Measurements from ENCODE around the gene ST3GAL4.

The ST3GAL4 gene

DNA sequence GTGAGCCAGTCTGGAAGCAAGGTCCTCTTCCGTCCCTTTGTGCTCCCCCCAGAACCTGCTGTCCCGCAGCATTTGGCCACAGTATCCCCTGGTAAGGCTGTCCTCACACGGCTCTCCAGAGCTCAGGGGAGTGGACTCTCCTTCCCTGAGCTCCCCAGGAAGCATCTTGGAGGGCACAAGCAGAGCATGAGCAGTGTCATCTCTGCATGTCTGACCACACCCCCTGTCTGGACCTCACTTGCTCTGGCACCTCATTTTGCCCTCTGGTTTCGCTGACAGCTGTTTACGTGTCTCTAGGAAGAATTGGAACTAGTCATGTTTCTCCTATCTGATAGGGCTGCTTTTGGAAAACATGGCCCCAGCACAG, 36.1 kb upstream of the ST3GAL4 start:
- DNase-seq (ENCODE audit: extremely low read depth, low read depth) = no peak
- peak overlapping the region; percentile 24; the same call in 1 of the 2 replicates for H3K4me3 ChIP-seq (replicated peaks; ENCODE audit: low read depth, low read length)
- no peak for TF ChIP-seq CTCF (IDR thresholded peaks at IDR 0.05; ENCODE audit: low read depth, low read length, missing control alignments)

- TF ChIP-seq CTCF (IDR thresholded peaks at IDR 0.05; ENCODE audit: low read depth, low read length, missing control alignments) = no peak
- no peak for DNase-seq (ENCODE audit: extremely low read depth, low read depth)
- H3K4me3 ChIP-seq (replicated peaks; ENCODE audit: low read depth, low read length) = no peak overlapping the region
Observed at GRCh38 chr11:126322996-126323395, 32.5 kb upstream of the ST3GAL4 start.

GRCh38 chr11:126327281-126328000, 28.0 kb upstream of the ST3GAL4 start:
- TF ChIP-seq CTCF (IDR thresholded peaks at IDR 0.05; ENCODE audit: low read depth, low read length, missing control alignments) = no peak
- DNase-seq (ENCODE audit: extremely low read depth, low read depth) = no peak
- H3K4me3 ChIP-seq (replicated peaks; ENCODE audit: low read depth, low read length) = no peak overlapping the region

DNA sequence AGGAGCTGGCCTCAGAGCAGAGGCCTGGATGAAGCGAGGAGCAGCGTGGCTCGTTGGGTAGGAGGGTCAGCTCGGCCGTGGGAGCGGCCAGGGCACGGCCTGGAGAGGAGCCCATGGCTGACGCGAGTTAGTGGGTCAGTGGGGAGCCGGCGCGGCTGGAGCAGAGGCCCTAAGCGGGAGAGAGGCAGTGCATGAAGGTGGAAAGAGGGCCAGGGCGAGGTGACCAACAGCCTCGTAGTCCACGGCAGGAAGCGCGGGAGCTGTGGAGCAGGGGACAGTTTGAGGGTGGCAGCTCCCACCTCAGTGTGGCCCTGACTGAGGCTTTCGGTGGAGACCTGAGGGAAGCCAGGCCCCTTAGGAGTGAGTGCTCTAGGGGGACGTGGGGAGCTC, 27.5 kb upstream of the ST3GAL4 start:
- no peak overlapping the region for H3K4me3 ChIP-seq (replicated peaks; ENCODE audit: low read depth, low read length)
- no peak for TF ChIP-seq CTCF (IDR thresholded peaks at IDR 0.05; ENCODE audit: low read depth, low read length, missing control alignments)
- DNase-seq (ENCODE audit: extremely low read depth, low read depth) = no peak

GRCh38 chr11:126328444-126328843, 27.0 kb upstream of the ST3GAL4 start:
- no peak for TF ChIP-seq CTCF (IDR thresholded peaks at IDR 0.05; ENCODE audit: low read depth, low read length, missing control alignments)
- no peak overlapping the region for H3K4me3 ChIP-seq (replicated peaks; ENCODE audit: low read depth, low read length)
- DNase-seq (ENCODE audit: extremely low read depth, low read depth) = no peak

DNA sequence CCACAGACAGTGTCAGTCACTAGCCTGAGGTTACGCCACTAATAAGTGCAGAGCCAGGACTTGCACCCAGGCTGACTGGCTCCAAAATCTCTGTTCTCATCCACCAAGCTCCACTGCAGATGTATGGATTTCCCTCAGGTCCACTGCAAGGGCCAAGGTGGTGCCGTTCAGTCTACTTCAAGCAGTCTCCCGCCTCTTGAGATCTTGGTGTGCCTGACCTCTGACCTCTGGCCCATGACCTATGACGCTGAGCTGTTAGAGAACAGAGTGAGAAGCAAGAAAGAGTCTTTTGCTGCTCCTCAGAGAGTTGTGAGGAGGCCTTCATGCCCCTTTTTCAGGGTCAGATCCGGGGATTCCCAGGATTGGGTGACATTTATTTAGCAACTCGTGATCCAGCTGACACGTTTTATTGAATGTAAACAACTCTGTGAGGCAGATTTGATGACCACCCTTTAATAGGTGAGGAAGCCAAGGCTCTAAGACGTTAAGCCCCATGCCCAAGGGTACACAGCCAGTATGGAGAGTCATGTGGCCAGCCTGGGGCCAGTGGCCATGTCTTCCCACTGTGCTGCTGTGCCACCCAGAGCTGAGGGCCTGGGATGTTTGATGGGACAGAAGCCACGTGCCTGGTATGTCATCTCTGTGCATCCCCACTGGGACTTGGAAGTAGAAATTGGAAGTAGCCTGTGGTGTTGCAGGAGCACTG, 26.4 kb upstream of the ST3GAL4 start:
- no peak overlapping the region for H3K4me3 ChIP-seq (replicated peaks; ENCODE audit: low read depth, low read length)
- TF ChIP-seq CTCF (IDR thresholded peaks at IDR 0.05; ENCODE audit: low read depth, low read length, missing control alignments) = no peak
- no peak for DNase-seq (ENCODE audit: extremely low read depth, low read depth)

Data from HFF-Myc (cell line).